Measurements from ENCODE around the gene ITPRIPL1. TPM values are rescaled to one million over a fixed set of nuclear protein-coding genes. Genes with fewer than 3 reads are reported as not detected.

Gene ITPRIPL1
- total and polyA plus RNA-seq, 2 of the 8 experiments (the other 6 are each of a cell fraction or from before 2014, with no cell fraction given): 10.6 to 16.1 TPM

DNA sequence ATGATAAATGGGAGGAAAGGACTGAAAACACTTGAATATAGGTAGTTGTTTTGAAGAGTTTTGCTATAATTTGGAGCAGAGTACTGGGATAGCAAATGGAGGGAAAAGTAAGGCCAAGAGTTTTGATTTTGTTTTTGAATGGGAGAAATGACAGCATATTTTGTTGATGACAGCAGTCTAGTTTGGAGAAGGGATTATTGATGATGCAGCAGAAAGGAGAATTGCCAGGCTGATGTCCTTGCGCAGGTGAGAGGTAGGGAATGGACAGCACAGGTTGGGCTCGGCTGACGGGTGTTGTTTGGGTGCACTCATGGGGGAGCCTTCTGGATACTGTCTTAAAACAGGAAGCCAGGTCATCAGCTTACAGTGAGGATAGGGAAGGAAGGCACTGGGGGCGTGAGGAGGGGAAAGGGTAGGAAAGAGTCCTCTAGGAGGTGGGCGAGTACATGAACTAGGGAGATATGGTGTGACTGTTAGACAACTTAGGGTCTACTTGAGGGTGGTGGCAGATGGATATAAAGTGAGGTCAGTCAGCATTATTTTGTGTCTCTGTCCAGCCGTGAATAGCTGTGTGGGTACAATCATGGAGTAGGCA is 20.8 kb downstream of the ITPRIPL1 start (continued):
- TF ChIP-seq, protein P1, sequence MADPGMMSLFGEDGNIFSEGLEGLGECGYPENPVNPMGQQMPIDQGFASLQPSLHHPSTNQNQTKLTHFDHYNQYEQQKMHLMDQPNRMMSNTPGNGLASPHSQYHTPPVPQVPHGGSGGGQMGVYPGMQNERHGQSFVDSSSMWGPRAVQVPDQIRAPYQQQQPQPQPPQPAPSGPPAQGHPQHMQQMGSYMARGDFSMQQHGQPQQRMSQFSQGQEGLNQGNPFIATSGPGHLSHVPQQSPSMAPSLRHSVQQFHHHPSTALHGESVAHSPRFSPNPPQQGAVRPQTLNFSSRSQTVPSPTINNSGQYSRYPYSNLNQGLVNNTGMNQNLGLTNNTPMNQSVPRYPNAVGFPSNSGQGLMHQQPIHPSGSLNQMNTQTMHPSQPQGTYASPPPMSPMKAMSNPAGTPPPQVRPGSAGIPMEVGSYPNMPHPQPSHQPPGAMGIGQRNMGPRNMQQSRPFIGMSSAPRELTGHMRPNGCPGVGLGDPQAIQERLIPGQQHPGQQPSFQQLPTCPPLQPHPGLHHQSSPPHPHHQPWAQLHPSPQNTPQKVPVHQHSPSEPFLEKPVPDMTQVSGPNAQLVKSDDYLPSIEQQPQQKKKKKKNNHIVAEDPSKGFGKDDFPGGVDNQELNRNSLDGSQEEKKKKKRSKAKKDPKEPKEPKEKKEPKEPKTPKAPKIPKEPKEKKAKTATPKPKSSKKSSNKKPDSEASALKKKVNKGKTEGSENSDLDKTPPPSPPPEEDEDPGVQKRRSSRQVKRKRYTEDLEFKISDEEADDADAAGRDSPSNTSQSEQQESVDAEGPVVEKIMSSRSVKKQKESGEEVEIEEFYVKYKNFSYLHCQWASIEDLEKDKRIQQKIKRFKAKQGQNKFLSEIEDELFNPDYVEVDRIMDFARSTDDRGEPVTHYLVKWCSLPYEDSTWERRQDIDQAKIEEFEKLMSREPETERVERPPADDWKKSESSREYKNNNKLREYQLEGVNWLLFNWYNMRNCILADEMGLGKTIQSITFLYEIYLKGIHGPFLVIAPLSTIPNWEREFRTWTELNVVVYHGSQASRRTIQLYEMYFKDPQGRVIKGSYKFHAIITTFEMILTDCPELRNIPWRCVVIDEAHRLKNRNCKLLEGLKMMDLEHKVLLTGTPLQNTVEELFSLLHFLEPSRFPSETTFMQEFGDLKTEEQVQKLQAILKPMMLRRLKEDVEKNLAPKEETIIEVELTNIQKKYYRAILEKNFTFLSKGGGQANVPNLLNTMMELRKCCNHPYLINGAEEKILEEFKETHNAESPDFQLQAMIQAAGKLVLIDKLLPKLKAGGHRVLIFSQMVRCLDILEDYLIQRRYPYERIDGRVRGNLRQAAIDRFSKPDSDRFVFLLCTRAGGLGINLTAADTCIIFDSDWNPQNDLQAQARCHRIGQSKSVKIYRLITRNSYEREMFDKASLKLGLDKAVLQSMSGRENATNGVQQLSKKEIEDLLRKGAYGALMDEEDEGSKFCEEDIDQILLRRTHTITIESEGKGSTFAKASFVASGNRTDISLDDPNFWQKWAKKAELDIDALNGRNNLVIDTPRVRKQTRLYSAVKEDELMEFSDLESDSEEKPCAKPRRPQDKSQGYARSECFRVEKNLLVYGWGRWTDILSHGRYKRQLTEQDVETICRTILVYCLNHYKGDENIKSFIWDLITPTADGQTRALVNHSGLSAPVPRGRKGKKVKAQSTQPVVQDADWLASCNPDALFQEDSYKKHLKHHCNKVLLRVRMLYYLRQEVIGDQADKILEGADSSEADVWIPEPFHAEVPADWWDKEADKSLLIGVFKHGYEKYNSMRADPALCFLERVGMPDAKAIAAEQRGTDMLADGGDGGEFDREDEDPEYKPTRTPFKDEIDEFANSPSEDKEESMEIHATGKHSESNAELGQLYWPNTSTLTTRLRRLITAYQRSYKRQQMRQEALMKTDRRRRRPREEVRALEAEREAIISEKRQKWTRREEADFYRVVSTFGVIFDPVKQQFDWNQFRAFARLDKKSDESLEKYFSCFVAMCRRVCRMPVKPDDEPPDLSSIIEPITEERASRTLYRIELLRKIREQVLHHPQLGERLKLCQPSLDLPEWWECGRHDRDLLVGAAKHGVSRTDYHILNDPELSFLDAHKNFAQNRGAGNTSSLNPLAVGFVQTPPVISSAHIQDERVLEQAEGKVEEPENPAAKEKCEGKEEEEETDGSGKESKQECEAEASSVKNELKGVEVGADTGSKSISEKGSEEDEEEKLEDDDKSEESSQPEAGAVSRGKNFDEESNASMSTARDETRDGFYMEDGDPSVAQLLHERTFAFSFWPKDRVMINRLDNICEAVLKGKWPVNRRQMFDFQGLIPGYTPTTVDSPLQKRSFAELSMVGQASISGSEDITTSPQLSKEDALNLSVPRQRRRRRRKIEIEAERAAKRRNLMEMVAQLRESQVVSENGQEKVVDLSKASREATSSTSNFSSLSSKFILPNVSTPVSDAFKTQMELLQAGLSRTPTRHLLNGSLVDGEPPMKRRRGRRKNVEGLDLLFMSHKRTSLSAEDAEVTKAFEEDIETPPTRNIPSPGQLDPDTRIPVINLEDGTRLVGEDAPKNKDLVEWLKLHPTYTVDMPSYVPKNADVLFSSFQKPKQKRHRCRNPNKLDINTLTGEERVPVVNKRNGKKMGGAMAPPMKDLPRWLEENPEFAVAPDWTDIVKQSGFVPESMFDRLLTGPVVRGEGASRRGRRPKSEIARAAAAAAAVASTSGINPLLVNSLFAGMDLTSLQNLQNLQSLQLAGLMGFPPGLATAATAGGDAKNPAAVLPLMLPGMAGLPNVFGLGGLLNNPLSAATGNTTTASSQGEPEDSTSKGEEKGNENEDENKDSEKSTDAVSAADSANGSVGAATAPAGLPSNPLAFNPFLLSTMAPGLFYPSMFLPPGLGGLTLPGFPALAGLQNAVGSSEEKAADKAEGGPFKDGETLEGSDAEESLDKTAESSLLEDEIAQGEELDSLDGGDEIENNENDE (IDR thresholded peaks at IDR 0.05; ENCODE audit: insufficient replicate concordance, low read length): no peak
- TF ChIP-seq EP300 (IDR thresholded peaks at IDR 0.05; ENCODE audit: borderline replicate concordance in 1 of 2, low read depth in 2 of 2, low read length in 2 of 2) (no peak), SP2 (IDR thresholded peaks at IDR 0.05; ENCODE audit: low read length) (no peak), HDAC2 (IDR thresholded peaks at IDR 0.05; ENCODE audit: borderline replicate concordance in 1 of 2, low read depth in 2 of 2, low read length in 2 of 2) (no peak), GABPA (IDR thresholded peaks at IDR 0.05; ENCODE audit: borderline replicate concordance, insufficient read depth, low read length) (no peak), TBP (IDR thresholded peaks at IDR 0.05; ENCODE audit: low read depth, low read length) (no peak), RNF2 (IDR thresholded peaks at IDR 0.05; ENCODE audit: borderline replicate concordance, low read depth, low read length, missing control alignments, poor library complexity, severe bottlenecking) (no peak)
- TF ChIP-seq, protein P2, sequence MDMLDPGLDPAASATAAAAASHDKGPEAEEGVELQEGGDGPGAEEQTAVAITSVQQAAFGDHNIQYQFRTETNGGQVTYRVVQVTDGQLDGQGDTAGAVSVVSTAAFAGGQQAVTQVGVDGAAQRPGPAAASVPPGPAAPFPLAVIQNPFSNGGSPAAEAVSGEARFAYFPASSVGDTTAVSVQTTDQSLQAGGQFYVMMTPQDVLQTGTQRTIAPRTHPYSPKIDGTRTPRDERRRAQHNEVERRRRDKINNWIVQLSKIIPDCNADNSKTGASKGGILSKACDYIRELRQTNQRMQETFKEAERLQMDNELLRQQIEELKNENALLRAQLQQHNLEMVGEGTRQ (IDR thresholded peaks at IDR 0.05; ENCODE audit: low read length): no peak

Measured in H1 (cell line).